Peyer's patch (tissue), 4 donors: ENCODE results near the gene MYH13.

Experiments
- POLR2A ChIP-seq, 2 donors: fragments of 450-650 bp; IDR thresholded peaks; one replicate each; pipeline ENCODE4 v1.5.1; 2017; ENCODE audit warnings: antibody characterized with exemption in 2 of 2, mild to moderate bottlenecking in 2 of 2, moderate library complexity in 2 of 2
- TF ChIP-seq, protein P1 (sequence below), 6 experiments: fragments of 450-650 bp in 4 of 6; fragments of 200-600 bp in 2 of 6; sonication (generic) in 1 of 6; IDR thresholded peaks; one replicate each; pipeline ENCODE4 v1.5.1; 2017 to 2019; ENCODE audit warnings: antibody characterized with exemption in 6 of 6, mild to moderate bottlenecking in 3 of 6, moderate library complexity in 1 of 6

DNA sequence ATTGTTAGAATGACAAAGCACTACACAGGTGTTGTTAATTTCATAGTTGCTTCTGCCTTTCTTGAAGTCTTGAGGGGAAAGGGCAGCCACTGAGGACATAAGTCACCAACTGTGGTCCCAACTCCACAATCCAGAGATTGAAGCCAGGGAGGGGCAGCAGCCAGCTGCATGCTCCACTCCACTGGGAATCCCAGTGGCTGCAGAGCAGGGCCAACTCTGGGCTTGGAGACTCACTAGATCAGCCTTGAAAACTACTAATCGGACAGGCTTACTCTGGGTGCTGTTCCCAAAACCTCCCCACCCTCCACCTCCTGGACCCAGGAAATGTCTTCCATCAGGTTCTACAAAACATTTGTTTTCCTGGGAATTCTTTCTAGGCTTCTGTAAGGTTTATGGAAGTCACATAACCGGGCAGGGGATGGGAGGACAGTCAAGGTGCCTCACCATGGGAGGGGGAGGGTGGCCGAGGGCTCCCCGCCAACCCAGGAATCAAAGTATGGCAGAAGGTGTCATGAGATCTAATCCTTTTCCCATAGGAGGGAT, 68.0 kb downstream of the MYH13 start:
- no peak for TF ChIP-seq POLR2A (IDR thresholded peaks at IDR 0.05)
- TF ChIP-seq, protein P1, sequence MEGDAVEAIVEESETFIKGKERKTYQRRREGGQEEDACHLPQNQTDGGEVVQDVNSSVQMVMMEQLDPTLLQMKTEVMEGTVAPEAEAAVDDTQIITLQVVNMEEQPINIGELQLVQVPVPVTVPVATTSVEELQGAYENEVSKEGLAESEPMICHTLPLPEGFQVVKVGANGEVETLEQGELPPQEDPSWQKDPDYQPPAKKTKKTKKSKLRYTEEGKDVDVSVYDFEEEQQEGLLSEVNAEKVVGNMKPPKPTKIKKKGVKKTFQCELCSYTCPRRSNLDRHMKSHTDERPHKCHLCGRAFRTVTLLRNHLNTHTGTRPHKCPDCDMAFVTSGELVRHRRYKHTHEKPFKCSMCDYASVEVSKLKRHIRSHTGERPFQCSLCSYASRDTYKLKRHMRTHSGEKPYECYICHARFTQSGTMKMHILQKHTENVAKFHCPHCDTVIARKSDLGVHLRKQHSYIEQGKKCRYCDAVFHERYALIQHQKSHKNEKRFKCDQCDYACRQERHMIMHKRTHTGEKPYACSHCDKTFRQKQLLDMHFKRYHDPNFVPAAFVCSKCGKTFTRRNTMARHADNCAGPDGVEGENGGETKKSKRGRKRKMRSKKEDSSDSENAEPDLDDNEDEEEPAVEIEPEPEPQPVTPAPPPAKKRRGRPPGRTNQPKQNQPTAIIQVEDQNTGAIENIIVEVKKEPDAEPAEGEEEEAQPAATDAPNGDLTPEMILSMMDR (IDR thresholded peaks at IDR 0.05) = no peak
